Kidney epithelial cell (primary cell): ENCODE measurements around the gene SV2A. TPM values are rescaled to one million over a fixed set of nuclear protein-coding genes. Genes with fewer than 3 reads are reported as not detected.
"Not testable (repeated sequence)": the region's sequence is repeated elsewhere in the genome, so short reads cannot be mapped to it uniquely, and the experiment has no call there.

Experiments
- DNase-seq: peaks from one replicate; pipeline ENCODE4 v3.0.0-alpha.2; 2010; ENCODE audit warnings: low read depth
- H3K27me3 ChIP-seq: 2 replicates; pipeline ENCODE4 v1.6.0; 2011; ENCODE audit warnings: low read length; ENCODE audit not compliant: control insufficient read depth, insufficient read depth
- H3K36me3 ChIP-seq: 2 replicates; pipeline ENCODE4 v1.5.1; 2011; ENCODE audit warnings: low read length; ENCODE audit not compliant: control insufficient read depth, insufficient read depth
- H3K4me3 ChIP-seq: 2 replicates; pipeline ENCODE4 v1.5.1; 2011; ENCODE audit warnings: low read depth, mild to moderate bottlenecking, control low read depth, low read length
- total RNA-seq: library from RNA; depleted of rRNA; stranded (reverse); fragments of >200 nt; gene quantifications from 2 replicates; pipeline ENCODE4 v1.2.3, GENCODE V29; 2015

SV2A gene
- total RNA-seq, 1 donor from 2014 or later, result 14.1 TPM

- not testable (repeated sequence) for DNase-seq, H3K4me3 ChIP-seq, H3K36me3 ChIP-seq, H3K27me3 ChIP-seq
Measured at GRCh38 chr1:149860684-149861496, 56.8 kb downstream of the SV2A start.

GRCh38 chr1:149860271-149860670, 57.4 kb downstream of the SV2A start:
- not testable (repeated sequence) for H3K27me3 ChIP-seq, H3K36me3 ChIP-seq, H3K4me3 ChIP-seq, DNase-seq

Other genes starting within 250 kb of the SV2A start
- gene FCGR1A, start 135.2 kb downstream of the SV2A start, total RNA-seq, result not detected in 2 replicates
- 17.7 and 27.9 TPM in 2 replicates for gene BOLA1, start 18.3 kb downstream of the SV2A start, total RNA-seq
- gene SF3B4, start 10.0 kb upstream of the SV2A start, total RNA-seq, result 33.1 and 42.2 TPM in 2 replicates
- gene MTMR11, start 19.0 kb upstream of the SV2A start, total RNA-seq, result 14.1 and 27.9 TPM in 2 replicates
- gene OTUD7B, start 92.9 kb upstream of the SV2A start, total RNA-seq, result 10.1 and 14.7 TPM in 2 replicates
- gene VPS45, start 149.9 kb upstream of the SV2A start, total RNA-seq, result 23.6 and 23.9 TPM in 2 replicates
- gene PLEKHO1, start 232.1 kb upstream of the SV2A start, total RNA-seq, result 82.0 and 113 TPM in 2 replicates